NB4 (cell line): ENCODE measurements around the gene GAPDHS.

Experiments
- DNase-seq: peaks from one replicate; pipeline ENCODE4 v3.0.0; 2010; ENCODE audit warnings: low read depth
- H3K4me3 ChIP-seq: one replicate; pipeline ENCODE4 v1.5.1; 2011; ENCODE audit warnings: mild to moderate bottlenecking, low read depth, low read length, moderate library complexity
- CTCF ChIP-seq: IDR thresholded peaks from one replicate; pipeline ENCODE4 v1.5.1; 2012; ENCODE audit warnings: low read depth, low read length
- MAX ChIP-seq: IDR thresholded peaks from 2 replicates; pipeline ENCODE4 v1.6.1; 2011; ENCODE audit warnings: low read depth, low read length
- MYC ChIP-seq: IDR thresholded peaks from 2 replicates; pipeline ENCODE4 v1.6.1; 2011; ENCODE audit warnings: low read depth, low read length
- POLR2A ChIP-seq: IDR thresholded peaks from 2 replicates; pipeline ENCODE4 v1.6.1; 2011; ENCODE audit warnings: mild to moderate bottlenecking; ENCODE audit not compliant: insufficient read length; ENCODE audit errors: extremely low read depth

GAPDHS gene

GRCh38 chr19:35551091-35551810, 18.0 kb downstream of the GAPDHS start:
- TF ChIP-seq POLR2A (no peak), CTCF (no peak), MYC (no peak), MAX (no peak)
- DNase-seq: no peak
- no peak overlapping the region for H3K4me3 ChIP-seq

GRCh38 chr19:35552534-35553384, 19.5 kb downstream of the GAPDHS start:
- TF ChIP-seq MYC: no peak
- no peak for TF ChIP-seq MAX
- TF ChIP-seq POLR2A: no peak
- TF ChIP-seq CTCF: no peak
- DNase-seq: no peak

GRCh38 chr19:35553385-35554000, 20.2 kb downstream of the GAPDHS start:
- TF ChIP-seq MYC (no peak), MAX (no peak), CTCF (no peak), POLR2A (no peak)
- no peak for DNase-seq

More at GRCh38 chr19:35552534-35553384, 19.5 kb downstream of the GAPDHS start:
- H3K4me3 ChIP-seq: no peak overlapping the region

GRCh38 chr19:35554076-35554475, 20.8 kb downstream of the GAPDHS start:
- TF ChIP-seq MYC (no peak), CTCF (no peak), MAX (no peak)
- no peak overlapping the region for H3K4me3 ChIP-seq
- DNase-seq: no peak

More at GRCh38 chr19:35553385-35554000, 20.2 kb downstream of the GAPDHS start:
- no peak overlapping the region for H3K4me3 ChIP-seq

- peak; percentile 63 for TF ChIP-seq MAX
- TF ChIP-seq POLR2A: no peak
- no peak for TF ChIP-seq CTCF
- no peak overlapping the region for H3K4me3 ChIP-seq
- peak; percentile 38 for DNase-seq
Measured at GRCh38 chr19:35555301-35556005, 22.2 kb downstream of the GAPDHS start.
